HEK293T (cell line): Measurements from ENCODE around the gene TRIM7.

Experiments used
- CTCF ChIA-PET: fragments of 350-600 bp; formaldehyde crosslinking; extraction: SDS; loops from one replicate; lab custom pipeline; 2021; ENCODE audit warnings: antibody characterized with exemption, inconsistent platforms; lab: Yijun Ruan, JAX
- POLR2A ChIA-PET: fragments of 350-600 bp; formaldehyde crosslinking; extraction: SDS; loops from one replicate; lab custom pipeline; 2020; ENCODE audit warnings: antibody characterized with exemption, inconsistent platforms; lab: Yijun Ruan, JAX
- DNase-seq: peaks from one replicate; pipeline ENCODE4 v3.0.0; 2012; ENCODE audit warnings: mixed read lengths; ENCODE audit errors: extremely low spot score
- ARNT ChIP-seq: fragments of 450-650 bp; IDR thresholded peaks from 2 replicates; pipeline ENCODE4 v1.6.1; 2017; ENCODE audit warnings: mild to moderate bottlenecking
- BHLHE40 ChIP-seq: fragments of 450-650 bp; IDR thresholded peaks from 2 replicates; pipeline ENCODE4 v1.6.1; 2016; ENCODE audit warnings: mild to moderate bottlenecking, moderate library complexity, borderline replicate concordance
- CTBP1 ChIP-seq: fragments of 450-650 bp; IDR thresholded peaks from 2 replicates; pipeline ENCODE4 v1.6.1; 2016; ENCODE audit warnings: borderline replicate concordance
- ELF4 ChIP-seq: fragments of 450-650 bp; IDR thresholded peaks from 2 replicates; pipeline ENCODE4 v1.6.1; 2017; ENCODE audit warnings: antibody characterized with exemption
- FOXA1 ChIP-seq: fragments of 450-650 bp; IDR thresholded peaks from 2 replicates; pipeline ENCODE4 v1.6.1; 2016; ENCODE audit warnings: mild to moderate bottlenecking
- FOXK2 ChIP-seq: fragments of 450-650 bp; IDR thresholded peaks from 2 replicates; pipeline ENCODE4 v1.6.1; 2016; ENCODE audit warnings: mild to moderate bottlenecking
- FOXM1 ChIP-seq: fragments of 450-650 bp; IDR thresholded peaks from 2 replicates; pipeline ENCODE4 v1.6.1; 2017; ENCODE audit warnings: mild to moderate bottlenecking, borderline replicate concordance
- HDGF ChIP-seq: fragments of 450-650 bp; IDR thresholded peaks from 2 replicates; pipeline ENCODE4 v1.6.1; 2017; ENCODE audit warnings: antibody characterized with exemption, borderline replicate concordance
- L3MBTL2 ChIP-seq: fragments of 450-650 bp; conservative IDR thresholded peaks from 2 replicates; pipeline ENCODE4 v1.6.1; 2016; ENCODE audit warnings: mild to moderate bottlenecking
- LEF1 ChIP-seq: fragments of 450-650 bp; IDR thresholded peaks from 2 replicates; pipeline ENCODE4 v1.6.1; 2017; ENCODE audit warnings: mild to moderate bottlenecking, borderline replicate concordance
- NFRKB ChIP-seq: fragments of 450-650 bp; IDR thresholded peaks from 2 replicates; pipeline ENCODE4 v1.6.1; 2016; ENCODE audit warnings: mild to moderate bottlenecking, moderate library complexity
- PKNOX1 ChIP-seq: fragments of 450-650 bp; IDR thresholded peaks from 2 replicates; pipeline ENCODE4 v1.6.1; 2016
- SP1 ChIP-seq: fragments of 450-650 bp; IDR thresholded peaks from 2 replicates; pipeline ENCODE4 v1.6.1; 2017
- SUZ12 ChIP-seq: fragments of 450-650 bp; IDR thresholded peaks from 2 replicates; pipeline ENCODE4 v1.6.1; 2016; ENCODE audit warnings: mild to moderate bottlenecking
- TARDBP ChIP-seq: fragments of 450-650 bp; IDR thresholded peaks from 2 replicates; pipeline ENCODE4 v1.6.1; 2016
- ZNF384 ChIP-seq: fragments of 450-650 bp; IDR thresholded peaks from 2 replicates; pipeline ENCODE4 v1.6.1; 2016

The TRIM7 gene

GRCh38 chr5:181204826-181205760, at the start of gene TRIM7:
Gene TRIM7, minus strand, starts transcription at chr5:181205196. Its CDS starts 86 bp downstream, at chr5:181205110.
- no peak for DNase-seq
- ChIA-PET POLR2A (interaction anchor here (0.7 to 7.6 kb wide), 8 partner anchors 11 to 40 kb away, joined by 4 to 164 read pairs (median 7); partner anchors contain the start of gene RACK1), CTCF (interaction anchor here (0.6 to 2.0 kb wide), 5 partner anchors 13 to 52 kb away, joined by 3 to 7 read pairs (median 4); no protein-coding TSS in a partner anchor)
- TF ChIP-seq CTBP1 (no peak), TARDBP (no peak)

GRCh38 chr5:181248277-181248676, 43.3 kb upstream of the TRIM7 start:
- ChIA-PET POLR2A (interaction anchor here (1.0 to 4.6 kb wide), 4 partner anchors 12 to 80 kb away, joined by 3 to 41 read pairs (median 7); partner anchors contain the start of gene TRIM52), CTCF (no interaction called here)
- TF ChIP-seq NFRKB (no peak), ELF4 (no peak), BHLHE40 (no peak), ARNT (no peak), LEF1 (no peak), FOXA1 (no peak), ZNF384 (no peak), FOXK2 (no peak), HDGF (no peak), SUZ12 (no peak), TARDBP (no peak), PKNOX1 (no peak), SP1 (no peak), CTBP1 (no peak), L3MBTL2 (no peak), FOXM1 (no peak)
- no peak for DNase-seq

DNA sequence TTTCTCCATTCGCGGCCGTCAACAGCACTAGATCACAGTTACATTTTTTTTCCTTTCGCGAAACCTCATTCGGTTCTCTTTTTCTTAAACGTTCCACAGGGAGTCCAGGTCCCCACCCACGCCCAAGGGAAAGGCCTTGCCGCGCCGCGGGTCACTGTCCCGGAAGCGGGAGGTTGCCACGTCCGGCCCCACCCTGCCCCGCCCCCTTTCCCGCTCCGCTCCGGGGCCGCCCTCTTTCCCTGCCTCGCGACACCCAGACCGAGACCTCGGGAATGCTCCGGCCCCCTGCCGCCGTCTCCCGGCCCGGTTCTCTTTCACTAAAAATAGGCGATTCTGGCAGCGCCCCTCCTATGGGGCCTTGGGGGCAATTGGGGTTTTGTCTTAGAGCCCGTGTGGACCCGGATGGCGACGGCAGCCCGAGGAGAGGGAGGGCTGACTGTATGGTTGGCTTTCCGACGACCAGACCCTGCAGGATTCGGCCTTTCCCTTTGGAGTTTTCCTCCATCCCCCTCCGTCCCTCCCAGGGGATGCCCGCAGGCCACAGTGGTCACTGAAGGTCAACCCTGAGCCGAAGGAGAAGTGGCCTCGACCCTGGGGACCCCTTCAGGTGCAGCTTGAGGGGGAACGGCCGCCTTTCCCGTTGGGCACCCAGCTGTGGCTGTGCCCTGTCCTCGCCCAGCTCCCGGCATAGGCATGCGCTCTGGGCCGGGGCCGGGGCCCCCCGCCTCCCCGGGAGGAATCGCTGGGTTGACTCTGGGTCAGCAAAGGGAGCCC, 41.5 kb upstream of the TRIM7 start:
- DNase-seq: peak; percentile 86
- POLR2A ChIA-PET: interaction anchor here (0.7 to 4.6 kb wide), 13 partner anchors 9 to 165 kb away, joined by 3 to 73 read pairs (median 6); partner anchors contain the start of genes TRIM41, TRIM52 and TRIM7
- CTCF ChIA-PET: no interaction called here
- TF ChIP-seq FOXA1 (no peak), SP1 (no peak), SUZ12 (no peak), FOXK2 (no peak), LEF1 (no peak; the same call in 1 of the 2 replicates), ARNT (no peak), TARDBP (no peak), BHLHE40 (no peak), PKNOX1 (no peak), ELF4 (peak; percentile 56; the same call in 1 of the 2 replicates), L3MBTL2 (peak; percentile 33; the same call in 1 of the 2 replicates), NFRKB (no peak), HDGF (no peak), CTBP1 (no peak)

DNA sequence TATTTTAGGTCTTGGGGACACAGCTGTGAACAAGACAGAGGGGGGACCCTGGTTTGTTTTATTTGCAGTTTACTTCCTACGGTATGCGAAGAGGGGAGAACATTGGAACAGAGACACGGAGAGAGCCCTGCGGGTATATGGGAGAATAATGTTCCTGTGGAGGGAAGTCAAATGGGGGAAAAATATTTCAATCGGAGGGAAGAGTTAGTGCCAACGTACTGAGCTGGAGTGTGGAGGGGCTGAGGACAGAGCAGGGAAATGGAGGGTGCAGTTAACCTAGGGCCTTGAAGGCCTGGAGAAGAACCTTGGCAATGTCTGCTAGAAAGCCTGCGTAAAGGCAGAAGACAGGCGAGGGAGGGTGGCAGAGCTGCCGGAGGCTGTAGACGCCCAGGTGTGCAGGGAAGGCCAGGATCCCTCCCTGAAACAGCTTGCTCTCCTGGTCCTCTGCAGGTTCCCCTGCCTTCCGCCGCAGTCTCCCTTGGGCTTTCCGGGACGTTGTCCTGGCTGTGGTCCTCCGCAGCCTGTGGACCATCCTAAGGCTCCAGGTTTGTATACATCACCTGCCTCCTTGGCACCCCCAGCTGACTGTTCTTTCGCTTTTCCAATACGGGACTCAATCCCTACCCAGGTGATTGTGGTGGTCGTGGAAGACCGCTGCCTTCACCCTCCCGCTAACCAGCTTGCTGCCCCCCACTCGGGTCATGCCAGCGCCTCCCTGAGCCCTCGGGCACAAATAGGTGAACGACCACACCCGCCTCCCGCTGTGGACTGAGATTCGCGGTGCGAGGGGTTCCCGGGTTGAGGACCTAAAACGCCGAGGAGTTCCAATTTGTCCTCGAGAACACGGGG, 40.7 kb upstream of the TRIM7 start:
- TF ChIP-seq L3MBTL2 (no peak), ARNT (no peak), FOXM1 (no peak), FOXK2 (no peak), FOXA1 (no peak), HDGF (0 out of 2 replicates have a peak, but pooled peaks have one; percentile 37), CTBP1 (no peak), TARDBP (no peak)
- CTCF ChIA-PET: interaction anchor here (1.3 kb wide), 1 partner anchor 11 kb away, joined by 4 read pairs; no protein-coding TSS in a partner anchor
- POLR2A ChIA-PET: interaction anchor here (0.9 to 4.6 kb wide), 11 partner anchors 10 to 75 kb away, joined by 3 to 73 read pairs (median 9); partner anchors contain the start of genes TRIM41, TRIM52 and TRIM7
- no peak for DNase-seq

- TF ChIP-seq FOXK2 (no peak), TARDBP (no peak), L3MBTL2 (peak; percentile 61), ARNT (no peak), NFRKB (peak; percentile 67), BHLHE40 (peak; percentile 66; the same call in 1 of the 2 replicates), PKNOX1 (no peak), FOXM1 (peak; percentile 20; the same call in 1 of the 2 replicates), ELF4 (peak; percentile 93)
- ChIA-PET CTCF (interaction anchor here (1.3 kb wide), 1 partner anchor 9 kb away, joined by 4 read pairs; no protein-coding TSS in a partner anchor), POLR2A (interaction anchor here (0.8 to 4.6 kb wide), 19 partner anchors 8 to 76 kb away, joined by 3 to 73 read pairs (median 6); partner anchors contain the start of genes TRIM41, TRIM52 and TRIM7)
- peak; percentile 87 for DNase-seq
These were observed 38.8 kb upstream of the TRIM7 start, which contains the start of gene RACK1 for GRCh38 chr5:181243564-181244343. Gene RACK1, minus strand, starts transcription at chr5:181243906. Its CDS starts 106 bp downstream, at chr5:181243800.
